MV-4-11 (cell line): ENCODE measurements around the gene TTLL5.
"Not testable (repeated sequence)": the region's sequence is repeated elsewhere in the genome, so short reads cannot be mapped to it uniquely, and the experiment has no call there.

Experiments used
- DNase-seq: peaks from one replicate; lab custom pipeline; 2025; lab: John Stamatoyannopoulos, UW

Gene TTLL5

DNA sequence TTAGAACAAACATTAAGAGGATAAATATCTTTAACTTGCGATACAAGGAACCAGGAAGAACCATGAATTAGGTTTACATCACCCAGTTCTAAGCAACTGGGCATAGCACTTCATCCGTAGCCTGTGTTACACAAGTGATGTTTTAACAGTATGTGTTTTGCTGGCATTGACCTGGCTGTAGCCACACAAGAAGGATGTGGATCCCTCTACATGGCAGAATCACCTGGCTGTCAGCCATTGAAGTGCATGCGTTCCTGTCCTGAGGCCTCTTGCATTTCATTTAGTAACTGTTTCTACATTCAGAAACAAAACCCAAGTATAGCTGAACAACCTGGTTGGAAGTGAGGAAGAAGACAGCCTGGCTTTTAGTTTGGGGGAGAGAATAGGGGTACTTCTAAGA lies 248.6 kb downstream of the TTLL5 start:
- no peak for DNase-seq

DNA sequence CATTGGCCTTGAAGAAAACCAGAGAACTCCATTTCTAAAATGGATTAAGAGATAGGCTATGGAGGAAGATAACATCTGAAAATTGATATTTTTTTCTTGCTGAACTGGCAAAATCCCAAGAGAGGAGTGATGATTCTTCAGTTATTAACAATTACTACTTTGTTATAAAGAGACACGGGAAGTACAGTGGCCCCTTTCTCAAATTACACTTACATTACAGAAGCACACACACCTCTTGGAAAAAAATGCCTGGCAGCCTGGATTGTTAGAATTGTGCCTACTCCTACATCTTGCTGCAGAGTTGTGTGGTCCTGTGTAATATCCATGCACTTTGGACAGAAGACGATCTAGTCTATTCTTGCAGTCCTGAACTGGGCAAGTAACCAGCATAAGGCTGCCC lies 249.0 kb downstream of the TTLL5 start:
- no peak for DNase-seq

DNA sequence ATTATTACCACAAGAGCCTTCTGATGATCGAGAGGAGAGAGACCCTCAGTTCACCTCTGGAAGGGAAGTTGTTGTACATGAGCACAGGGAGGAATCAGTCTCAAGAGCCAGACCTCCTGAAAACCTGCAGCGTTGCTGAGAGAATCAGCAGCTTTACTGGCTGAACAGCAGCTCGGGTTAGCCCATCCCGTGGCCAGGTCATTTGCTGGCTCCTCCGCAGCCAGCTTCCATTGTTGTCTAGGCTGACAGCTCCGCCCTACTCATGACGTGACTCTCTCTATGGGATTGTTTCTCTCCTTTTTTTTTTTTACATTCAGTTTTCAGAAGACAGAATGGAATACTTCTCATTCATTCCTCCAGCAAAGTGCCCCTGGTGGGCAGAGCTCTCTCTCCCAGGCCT lies 250.8 kb downstream of the TTLL5 start:
- DNase-seq, result no peak

DNA sequence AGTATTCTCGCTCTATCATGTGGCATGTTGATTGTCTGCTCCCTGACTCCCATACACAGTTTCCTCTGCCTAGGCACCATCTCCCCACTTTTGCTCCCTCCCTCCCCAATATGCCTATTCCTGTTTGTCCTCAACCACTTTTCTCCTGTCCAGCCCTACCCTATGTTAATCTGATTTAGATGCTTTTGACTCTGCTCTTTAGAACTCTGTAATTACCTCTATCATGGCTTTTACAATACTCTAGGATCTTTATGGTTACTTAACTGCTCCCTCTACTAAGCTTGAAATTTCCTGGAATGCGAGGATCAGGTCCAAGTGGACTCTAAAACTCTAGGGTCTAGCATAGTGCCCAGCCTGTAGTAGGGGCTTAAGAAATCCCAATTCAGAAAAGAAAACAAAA lies 252.1 kb downstream of the TTLL5 start:
- DNase-seq, result no peak

DNA sequence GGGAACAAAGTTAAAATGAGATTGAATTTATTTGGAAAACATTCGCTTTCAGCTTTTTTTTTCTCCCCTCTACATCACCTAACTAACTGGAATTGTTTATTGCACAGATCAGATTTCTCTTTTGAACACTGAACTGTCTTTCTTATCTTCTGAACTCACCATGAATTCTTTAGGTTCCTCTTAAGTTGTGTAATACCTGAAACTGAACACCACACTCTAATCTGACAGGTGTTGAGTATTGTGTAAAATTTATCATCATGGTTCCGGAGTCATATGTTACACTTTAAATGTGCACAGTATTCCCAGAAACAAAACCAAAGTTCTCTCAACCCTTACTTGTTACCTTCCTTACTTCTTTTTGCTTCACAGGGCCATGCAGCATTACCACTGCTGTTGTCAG lies 254.0 kb downstream of the TTLL5 start:
- DNase-seq, result no peak

DNA sequence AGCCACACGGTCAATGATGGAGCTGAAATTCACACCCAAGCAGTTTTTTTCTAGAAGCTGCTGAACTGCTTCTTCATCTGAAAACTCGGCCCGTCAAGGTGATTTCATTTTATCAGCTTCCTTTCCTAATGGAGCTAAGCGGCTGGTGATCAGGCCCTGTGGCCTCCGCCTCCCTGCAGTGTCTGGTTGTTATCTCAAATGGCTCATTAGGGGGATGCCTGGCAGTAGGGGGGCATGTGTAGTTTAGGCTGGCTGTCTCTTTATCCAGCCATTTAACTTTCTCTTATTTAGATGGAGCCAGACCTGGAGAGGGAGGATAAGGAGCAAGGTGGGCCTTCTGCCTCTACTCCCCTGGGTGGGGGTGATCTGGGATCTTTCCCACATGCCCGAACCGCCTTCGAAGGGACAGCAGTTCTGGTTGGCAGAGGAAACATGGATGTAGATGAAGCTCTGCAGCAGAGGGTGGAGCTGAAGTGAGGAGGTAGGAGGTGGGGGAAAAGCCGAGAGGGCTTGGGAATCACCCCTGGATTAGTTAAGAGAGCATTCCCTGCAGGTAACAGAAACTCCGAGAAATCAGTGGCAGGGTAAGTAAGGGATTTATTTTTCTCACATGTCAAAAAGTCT lies 256.4 kb downstream of the TTLL5 start:
- no peak for DNase-seq

DNA sequence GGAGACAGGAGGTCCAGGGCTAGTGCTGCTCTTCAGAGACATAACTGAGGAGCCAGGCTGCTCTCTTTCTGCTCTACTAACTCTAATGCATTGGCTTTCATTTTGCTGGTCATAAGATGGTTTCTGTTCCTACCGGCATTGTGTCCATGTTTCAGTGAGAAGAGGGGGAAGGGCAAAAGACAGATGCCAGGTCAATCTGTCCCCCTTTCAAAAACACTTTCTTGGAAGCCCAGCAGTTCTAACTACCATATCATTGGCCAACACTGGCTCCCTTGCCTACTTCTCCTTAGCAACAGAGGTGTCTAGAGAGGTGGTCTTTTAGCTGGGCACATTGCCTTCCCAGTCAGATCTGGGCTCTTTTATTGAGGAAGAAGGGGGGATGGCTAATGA lies 256.9 kb downstream of the TTLL5 start:
- no peak for DNase-seq

DNA sequence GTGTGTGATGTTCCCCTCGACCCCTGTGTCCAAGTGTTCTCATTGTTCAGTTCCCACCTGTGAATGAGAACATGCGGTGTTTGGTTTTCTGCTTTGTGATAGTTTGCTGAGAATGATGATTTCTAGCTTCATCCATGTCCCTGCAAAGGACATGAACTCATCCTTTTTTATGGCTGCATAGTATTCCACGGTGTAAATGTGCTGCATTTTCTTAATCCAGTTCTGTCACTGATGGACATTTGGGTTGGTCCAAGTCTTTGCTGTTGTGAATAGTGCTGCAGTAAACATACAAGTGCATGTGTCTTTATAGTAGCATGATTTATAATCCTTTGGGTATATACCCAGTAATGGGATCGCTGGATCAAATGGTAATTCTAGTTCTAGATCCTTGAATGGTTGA lies 259.4 kb downstream of the TTLL5 start:
- not testable (repeated sequence) for DNase-seq

DNA sequence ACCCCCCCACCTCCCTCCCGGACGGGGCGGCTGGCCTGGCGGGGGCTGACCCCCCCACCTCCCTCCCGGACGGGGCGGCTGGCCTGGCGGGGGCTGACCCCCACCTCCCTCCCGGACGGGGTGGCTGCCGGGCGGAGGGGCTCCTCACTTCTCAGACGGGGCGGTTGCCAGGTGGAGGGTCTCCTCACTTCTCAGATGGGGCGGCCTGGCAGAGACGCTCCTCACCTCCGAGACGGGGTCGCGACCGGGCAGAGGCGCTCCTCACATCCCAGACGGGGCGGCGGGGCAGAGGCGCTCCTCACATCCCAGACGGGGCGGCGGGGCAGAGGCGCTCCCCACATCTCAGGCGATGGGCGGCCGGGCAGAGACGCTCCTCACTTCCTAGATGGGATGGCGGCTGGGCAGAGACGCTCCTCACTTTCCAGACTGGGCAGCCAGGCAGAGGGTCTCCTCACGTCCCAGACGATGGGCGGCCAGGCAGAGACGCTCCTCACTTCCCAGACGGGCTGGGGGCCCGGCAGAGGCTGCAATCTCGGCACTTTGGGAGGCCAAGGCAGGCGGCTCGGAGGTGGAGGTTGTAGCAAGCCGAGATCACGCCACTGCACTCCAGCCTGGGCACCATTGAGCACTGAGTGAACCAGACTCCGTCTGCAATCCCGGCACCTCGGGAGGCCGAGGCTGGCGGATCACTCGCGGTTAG lies 264.2 kb downstream of the TTLL5 start:
- DNase-seq, result not testable (repeated sequence)

DNA sequence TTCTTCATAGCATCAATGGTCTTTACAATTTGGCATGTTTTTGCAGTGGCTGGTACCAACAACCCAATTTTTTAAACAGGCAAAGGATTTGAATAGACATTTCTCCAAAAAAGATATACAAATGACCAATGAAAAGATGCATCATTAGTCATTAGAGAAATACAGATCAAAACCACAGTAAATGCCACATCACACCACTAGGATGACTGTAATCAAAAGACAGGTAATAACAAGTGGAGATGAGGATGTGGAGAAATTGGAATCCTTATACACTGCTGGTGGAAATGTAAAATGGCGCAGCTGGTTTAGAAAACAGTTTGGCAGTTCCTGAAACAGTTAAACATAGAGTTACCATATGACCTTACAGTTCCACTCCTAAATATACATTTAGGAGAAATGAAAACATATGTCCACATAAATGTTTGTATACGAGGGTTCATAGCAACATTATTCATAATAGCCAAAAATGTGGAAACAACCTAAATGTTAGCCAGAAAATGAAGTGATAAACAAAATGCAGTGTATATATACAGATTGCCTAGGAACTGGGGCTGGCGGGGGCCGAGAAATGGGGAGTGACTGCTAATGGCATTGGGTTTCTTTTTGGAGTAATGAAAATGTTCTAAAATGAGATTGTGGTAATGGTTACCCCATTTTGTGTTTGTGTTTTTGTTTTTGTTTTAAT lies 265.5 kb downstream of the TTLL5 start:
- no peak for DNase-seq

DNA sequence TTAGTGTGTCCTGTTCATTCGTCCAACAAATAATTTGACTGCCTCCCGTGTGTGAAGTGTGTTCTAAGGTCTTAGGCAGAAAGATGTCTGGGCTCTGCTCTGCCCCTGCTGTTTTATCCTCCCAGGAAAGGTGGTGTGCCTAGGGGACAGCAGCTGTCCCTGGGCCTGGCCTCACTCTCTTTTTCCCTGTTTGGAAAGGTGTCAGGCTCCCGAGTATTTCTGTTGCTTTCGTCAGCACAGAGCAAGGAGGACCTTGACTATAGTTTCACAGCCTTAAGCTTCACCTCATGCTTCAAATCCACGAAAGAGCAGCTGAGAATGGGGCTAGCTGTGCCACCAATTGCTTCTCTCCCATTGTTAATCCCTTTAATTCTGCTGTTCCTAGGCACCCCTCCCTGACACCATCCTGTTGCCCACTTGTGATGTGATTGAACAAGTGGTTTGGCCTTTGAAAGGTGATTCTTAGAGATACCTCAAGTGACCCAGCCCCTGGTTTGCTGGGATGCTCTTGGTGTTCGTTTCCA lies 266.6 kb downstream of the TTLL5 start:
- DNase-seq, result no peak

DNA sequence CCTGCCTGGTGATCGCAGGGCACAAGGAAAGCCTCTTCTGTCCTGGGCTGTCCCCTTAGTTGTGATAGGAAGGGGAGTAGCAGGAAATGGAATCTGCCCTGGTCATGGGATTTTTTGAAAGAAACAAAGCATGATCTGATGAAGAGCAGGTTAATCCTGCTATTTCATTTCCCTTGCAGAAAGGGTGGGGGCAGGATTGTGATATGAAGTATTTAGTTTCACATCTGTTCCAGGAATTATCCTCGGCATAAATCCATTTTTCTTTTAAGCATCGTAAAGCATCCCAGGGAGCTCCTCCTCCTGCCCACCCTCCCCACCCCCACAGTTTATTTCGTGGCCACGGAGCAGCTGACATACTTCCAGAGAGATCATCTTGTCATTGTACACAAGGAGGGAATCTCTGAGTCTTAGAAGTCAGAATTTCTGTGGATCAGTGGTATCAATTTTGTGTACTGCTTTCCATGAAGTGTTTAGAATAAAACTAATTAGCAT lies 267.7 kb downstream of the TTLL5 start:
- DNase-seq, result no peak

DNA sequence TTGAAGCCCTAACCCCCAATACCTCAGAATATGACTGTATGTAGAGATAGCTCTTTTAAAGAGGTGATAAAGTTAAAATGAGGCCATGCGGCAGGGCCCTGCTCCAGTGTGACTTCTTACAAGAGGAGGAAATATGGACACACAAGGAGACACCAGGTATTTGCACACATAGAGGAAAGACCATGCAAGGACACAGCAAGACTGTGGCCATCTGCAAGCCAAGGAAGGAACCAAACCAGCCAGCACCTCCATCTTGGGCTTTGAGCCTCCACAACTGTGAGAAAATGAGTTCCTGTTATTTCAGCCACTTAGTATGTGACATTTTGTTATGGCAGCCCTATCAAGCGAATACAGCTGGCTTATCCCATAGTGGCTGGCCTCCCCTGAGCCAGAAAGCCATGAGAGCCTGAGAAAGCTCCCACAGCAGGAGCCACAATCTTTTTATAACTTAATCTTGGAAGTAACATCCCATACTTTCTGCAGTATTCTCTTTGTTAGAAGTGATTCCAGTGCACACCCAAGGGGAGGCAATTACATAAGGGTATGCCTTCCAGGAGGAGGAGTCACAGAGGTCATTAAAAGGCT lies 272.8 kb downstream of the TTLL5 start:
- DNase-seq, result no peak

DNA sequence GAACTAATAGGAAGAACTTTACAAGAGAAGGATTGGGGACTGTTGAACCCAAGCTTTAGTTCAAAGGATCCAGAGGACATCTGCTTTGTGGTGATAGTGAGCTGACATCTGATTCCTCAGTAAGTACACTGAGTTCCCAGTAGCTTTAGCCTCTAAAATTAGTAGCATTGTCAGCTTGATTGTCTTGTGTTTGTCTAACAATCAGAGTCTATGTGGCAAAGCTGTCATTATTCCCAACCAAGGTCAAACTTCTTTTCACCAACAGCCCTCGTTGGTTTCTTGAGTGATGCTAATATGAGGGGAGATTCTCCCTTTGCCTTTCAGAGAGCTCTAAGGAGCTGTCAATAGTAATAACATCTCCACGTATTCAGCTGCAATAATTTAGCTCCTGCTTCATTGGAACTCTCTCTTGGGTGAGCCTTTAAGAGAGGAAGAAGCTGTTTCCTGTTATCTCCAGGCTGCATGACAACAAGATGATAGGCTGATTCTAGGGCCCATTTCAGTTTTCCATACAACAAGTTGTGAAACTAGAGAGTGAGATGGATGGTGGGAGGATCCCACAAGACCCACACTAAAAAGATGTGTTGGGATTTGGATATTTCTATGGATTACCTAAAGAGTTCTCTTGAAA lies 274.1 kb downstream of the TTLL5 start:
- no peak for DNase-seq

DNA sequence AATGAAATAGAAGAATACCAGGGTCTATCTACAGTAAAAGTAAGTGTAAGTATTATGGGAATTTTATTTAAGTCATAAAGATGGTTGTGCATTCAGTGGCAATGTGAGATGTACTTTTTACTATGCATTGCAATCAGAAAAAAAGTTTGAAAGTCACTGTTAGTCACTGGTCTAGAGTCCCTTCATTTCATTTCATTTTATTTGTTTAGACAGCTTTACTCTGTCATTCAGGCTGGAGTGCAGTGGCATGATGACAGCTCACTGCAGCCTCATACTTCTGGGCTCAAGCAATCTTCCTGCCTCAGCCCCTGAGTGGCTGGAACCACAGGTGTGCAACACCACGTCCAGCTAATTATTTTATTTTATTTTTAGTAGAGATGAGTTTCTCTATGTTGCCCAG lies 278.2 kb downstream of the TTLL5 start:
- no peak for DNase-seq

DNA sequence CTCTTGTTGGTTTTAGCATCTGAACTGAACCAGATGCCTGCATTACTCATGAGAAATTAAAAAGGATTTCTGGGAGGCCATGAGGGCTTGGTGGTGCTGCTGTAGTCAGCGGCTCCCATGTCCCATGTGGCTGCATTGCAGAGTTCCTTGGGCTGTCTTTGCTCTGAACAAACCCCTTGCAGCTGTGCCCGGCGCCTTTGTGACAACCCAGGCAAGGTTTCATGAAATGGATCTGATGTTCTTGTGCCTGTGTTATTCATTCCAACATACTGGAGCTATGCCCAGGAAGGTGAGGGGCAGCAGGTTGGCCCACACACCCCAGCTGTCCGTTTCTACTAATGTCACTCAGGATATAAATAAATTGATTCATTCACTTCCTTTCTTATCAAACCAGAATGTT lies 280.0 kb downstream of the TTLL5 start:
- DNase-seq, result no peak

DNA sequence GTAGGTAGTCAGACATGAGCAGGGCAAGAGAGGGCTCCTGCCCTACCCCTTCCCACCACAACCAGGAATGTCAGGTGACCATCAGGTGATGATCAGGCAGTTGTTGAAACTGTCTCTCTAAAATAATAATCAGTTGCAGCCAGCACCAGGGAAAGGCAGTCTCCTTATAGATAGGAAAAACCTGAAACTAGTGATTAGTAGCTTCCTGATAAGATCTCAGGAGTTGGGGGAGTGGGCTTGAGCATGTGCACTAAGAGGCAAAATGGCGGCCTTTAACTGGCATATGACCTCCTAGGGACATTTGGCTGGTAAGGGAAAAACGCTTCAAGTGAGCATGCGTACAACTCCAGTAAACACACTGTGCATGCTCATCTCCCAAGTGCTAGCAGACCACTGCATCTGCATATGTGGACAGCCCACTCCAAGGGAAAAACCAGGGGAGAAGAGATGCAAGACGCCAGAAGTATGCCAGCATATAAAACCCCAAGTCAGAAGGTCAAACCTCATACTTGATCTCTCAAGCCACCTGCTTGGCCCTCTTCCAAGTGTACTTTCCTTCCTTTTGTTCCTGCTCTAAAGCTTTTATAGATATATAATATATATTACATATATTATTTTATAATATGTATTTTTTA lies 283.7 kb downstream of the TTLL5 start:
- no peak for DNase-seq

DNA sequence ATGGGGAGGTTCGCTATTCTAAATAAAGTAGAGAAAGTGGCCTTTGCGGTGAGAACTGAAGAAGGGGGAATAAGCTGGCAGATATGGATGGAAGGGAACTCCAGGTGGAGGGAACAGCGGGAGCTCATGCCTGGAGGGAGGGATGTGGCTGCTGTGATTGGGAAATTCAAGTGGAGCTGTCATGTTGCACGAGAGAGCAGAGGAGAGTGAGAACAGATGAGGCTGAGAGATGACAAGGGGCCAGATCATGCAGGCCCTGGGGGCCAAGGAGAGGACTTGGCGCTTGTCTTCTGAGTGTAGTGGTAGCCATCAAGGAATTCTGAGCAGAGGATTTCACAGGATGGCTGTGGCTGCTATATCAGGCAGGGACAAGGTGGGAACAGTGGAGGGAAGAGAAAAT lies 285.7 kb downstream of the TTLL5 start:
- DNase-seq, result no peak

DNA sequence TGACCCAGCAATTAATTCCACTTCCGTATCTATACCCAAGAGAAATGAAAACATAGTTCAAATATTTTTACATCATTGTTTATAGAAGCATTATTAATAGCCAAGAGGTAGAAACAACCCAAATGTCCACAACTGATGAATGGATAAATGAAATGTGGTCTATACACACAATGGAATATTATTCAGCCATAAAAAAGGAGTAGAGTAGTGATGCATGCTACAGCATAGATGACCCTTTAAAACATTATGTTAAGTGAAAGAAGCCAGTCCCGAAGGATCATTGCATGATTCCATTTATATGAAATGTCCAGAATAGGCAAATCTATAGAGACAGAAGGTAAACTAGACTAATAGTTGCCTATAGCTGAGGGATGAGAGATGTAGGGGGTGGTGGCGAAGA lies 291.4 kb downstream of the TTLL5 start:
- no peak for DNase-seq

DNA sequence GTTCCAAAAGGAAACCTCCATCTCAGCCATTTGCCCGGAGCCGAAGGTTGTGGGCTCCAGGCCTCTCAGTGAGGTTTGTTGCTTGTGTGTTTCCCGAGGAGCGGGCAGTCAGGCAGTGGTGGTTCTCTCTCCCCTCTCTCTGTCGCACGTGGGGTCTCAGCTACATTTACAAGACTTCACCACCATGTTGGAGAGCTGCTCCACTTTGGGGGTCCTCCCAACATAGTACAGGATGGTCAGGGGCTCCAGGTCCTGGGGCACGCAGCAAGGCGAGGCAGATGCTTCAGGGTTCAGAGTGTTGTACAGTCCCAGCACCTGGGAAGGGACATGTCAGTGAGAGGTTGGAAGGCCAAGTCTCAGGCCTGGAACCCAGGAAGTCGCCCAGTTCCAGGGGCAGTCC lies 298.0 kb downstream of the TTLL5 start:
- no peak for DNase-seq

DNA sequence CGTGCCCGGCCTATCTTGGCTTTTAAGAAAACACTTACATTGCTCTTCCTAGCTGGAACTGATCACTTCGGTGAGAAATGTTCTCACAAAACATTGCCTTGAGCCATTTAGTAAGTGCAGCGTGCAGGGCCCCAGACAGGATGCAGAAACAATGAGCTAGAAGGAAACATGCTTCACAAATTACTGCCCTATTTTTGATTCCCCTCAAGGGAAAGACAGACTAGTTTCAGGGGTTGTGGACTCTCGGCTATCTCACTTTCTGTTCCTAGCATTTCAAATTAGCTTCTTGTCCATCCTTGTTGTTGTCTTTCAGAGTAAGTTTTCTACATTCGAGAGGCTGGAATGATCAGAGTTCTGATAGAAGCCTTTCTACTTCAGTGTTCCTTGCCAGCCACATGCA lies 299.2 kb downstream of the TTLL5 start:
- no peak for DNase-seq

DNA sequence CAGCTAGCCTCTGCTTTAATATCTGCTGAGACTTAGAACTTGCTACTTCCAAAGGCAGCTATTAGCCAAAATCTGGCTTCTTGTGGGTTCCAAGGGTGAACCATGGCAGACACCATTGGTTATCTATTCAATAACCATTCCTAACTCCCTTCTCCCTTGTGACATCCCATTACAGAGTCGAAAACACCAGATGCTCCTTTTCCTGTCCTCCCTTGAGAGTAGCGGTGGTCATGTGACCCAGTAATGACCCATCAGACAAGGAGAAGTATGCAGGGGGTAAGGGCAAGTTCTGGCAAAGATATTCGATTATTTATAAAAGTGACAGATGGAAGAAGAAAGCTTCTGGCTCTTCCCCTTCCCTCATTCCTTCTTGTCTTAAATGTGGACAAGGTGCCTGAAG lies 300.6 kb downstream of the TTLL5 start:
- DNase-seq, result no peak
